PFSK-1 (cell line): Measurements from ENCODE around the gene CDAN1.

Experiments
- POLR2AphosphoS5 ChIP-seq: IDR thresholded peaks from 2 replicates; pipeline ENCODE4 v1.6.1; 2012; ENCODE audit warnings: low read depth, mild to moderate bottlenecking, control low read depth, low read length, moderate library complexity
- TAF1 ChIP-seq: IDR thresholded peaks from 2 replicates; pipeline ENCODE4 v1.6.1; 2012; ENCODE audit warnings: low read length, control low read depth, borderline replicate concordance; ENCODE audit not compliant: insufficient read depth
- TF ChIP-seq, protein P1 (sequence below), 2 experiments: IDR thresholded peaks; 2 replicates each; pipeline versions ENCODE4 v1.6.1 to v1.8.0; 2011 to 2012; ENCODE audit warnings: low read depth in 2 of 2, low read length in 2 of 2, control low read depth in 1 of 2, inconsistent platforms in 1 of 2, mild to moderate bottlenecking in 1 of 2, moderate library complexity in 1 of 2; ENCODE audit not compliant: insufficient read depth in 1 of 2

DNA sequence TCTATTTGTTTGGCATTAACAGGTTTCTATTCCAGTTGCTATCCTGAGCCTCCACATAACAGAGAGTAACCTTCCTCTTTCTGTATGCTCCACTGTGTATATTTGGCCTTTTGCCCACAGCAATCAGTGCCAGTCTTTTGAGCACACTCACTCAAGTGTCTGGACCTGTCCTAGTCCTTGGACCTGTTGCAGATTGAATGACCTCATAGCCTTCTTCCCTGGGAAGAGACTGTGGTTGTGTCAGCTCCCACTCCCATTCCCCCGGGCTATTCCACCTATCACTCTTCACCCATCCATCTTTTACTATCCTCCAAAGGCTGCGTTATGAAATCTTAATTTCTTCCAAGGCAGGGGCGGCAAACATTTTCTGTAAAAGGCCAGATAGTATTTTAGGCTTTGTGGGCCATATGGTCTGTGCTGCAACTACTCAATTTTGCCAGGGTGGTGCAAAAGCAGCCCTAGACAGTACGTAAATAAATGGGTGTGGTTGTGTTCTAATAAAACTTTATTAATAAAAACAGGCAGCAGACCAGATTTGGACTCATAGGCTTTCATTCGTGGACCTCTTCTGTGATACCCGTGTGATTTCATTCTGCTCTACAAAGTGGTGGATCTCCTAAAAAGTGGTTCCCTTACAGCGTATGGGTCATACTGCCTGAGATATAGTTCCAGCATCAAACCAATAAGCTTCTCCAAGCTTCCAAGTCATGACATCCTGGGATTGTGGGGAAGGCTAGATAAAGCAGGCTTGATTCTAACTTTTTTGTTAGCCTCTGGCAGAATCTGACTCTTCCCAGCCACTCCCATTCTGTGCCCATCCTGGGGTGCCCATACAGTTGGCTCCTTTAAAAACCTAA is 57.4 kb downstream of the CDAN1 start:
- TF ChIP-seq POLR2AphosphoS5 (no peak), TAF1 (no peak)
- TF ChIP-seq, protein P1, sequence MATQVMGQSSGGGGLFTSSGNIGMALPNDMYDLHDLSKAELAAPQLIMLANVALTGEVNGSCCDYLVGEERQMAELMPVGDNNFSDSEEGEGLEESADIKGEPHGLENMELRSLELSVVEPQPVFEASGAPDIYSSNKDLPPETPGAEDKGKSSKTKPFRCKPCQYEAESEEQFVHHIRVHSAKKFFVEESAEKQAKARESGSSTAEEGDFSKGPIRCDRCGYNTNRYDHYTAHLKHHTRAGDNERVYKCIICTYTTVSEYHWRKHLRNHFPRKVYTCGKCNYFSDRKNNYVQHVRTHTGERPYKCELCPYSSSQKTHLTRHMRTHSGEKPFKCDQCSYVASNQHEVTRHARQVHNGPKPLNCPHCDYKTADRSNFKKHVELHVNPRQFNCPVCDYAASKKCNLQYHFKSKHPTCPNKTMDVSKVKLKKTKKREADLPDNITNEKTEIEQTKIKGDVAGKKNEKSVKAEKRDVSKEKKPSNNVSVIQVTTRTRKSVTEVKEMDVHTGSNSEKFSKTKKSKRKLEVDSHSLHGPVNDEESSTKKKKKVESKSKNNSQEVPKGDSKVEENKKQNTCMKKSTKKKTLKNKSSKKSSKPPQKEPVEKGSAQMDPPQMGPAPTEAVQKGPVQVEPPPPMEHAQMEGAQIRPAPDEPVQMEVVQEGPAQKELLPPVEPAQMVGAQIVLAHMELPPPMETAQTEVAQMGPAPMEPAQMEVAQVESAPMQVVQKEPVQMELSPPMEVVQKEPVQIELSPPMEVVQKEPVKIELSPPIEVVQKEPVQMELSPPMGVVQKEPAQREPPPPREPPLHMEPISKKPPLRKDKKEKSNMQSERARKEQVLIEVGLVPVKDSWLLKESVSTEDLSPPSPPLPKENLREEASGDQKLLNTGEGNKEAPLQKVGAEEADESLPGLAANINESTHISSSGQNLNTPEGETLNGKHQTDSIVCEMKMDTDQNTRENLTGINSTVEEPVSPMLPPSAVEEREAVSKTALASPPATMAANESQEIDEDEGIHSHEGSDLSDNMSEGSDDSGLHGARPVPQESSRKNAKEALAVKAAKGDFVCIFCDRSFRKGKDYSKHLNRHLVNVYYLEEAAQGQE (IDR thresholded peaks at IDR 0.05; ENCODE audit: insufficient read depth in 1 of 2, low read depth in 2 of 2, low read length in 2 of 2), result no peak
